B cell (primary cell): ENCODE measurements around the gene EYS.
"Not testable (repeated sequence)": the region's sequence is repeated elsewhere in the genome, so short reads cannot be mapped to it uniquely, and the experiment has no call there.

Experiments
- EZH2 ChIP-seq: IDR thresholded peaks from 2 replicates; pipeline ENCODE4 v1.6.1; 2012; ENCODE audit warnings: borderline replicate concordance, low read depth, mild to moderate bottlenecking, moderate library complexity, low read length; ENCODE audit not compliant: insufficient read depth, poor library complexity, severe bottlenecking
- TF ChIP-seq, protein P1 (sequence below): fragments of 200-600 bp; IDR thresholded peaks from one replicate; pipeline ENCODE4 v1.8.0; 2022; ENCODE audit warnings: antibody characterized with exemption, mild to moderate bottlenecking

DNA sequence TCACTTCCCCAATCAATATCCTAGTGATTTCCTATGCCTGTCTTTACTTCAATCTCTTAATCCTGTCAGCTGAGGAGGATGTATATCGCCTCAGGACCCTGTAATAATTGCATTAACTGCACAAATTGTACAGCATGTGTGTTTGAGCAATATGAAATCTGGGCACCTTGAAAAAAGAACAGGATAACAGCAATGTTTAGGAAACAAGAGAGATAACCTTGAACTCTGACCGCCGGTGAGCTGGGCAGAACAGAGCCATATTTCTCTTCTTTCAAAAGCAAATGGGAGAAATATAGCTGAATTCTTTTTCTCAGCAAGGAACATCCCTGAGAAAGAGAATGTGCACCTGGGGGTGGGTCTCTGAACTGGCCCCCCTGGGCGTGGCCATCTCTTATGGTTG, 704.1 kb downstream of the EYS start:
- TF ChIP-seq, protein P1, sequence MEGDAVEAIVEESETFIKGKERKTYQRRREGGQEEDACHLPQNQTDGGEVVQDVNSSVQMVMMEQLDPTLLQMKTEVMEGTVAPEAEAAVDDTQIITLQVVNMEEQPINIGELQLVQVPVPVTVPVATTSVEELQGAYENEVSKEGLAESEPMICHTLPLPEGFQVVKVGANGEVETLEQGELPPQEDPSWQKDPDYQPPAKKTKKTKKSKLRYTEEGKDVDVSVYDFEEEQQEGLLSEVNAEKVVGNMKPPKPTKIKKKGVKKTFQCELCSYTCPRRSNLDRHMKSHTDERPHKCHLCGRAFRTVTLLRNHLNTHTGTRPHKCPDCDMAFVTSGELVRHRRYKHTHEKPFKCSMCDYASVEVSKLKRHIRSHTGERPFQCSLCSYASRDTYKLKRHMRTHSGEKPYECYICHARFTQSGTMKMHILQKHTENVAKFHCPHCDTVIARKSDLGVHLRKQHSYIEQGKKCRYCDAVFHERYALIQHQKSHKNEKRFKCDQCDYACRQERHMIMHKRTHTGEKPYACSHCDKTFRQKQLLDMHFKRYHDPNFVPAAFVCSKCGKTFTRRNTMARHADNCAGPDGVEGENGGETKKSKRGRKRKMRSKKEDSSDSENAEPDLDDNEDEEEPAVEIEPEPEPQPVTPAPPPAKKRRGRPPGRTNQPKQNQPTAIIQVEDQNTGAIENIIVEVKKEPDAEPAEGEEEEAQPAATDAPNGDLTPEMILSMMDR: not testable (repeated sequence)
- TF ChIP-seq EZH2: not testable (repeated sequence)
